Sciatic nerve (tissue), 2 donors: Measurements from ENCODE around the gene PCDHA7. TPM values are rescaled to one million over a fixed set of nuclear protein-coding genes. Genes with fewer than 3 reads are reported as not detected.
"Not testable (repeated sequence)": the region's sequence is repeated elsewhere in the genome, so short reads cannot be mapped to it uniquely, and the experiment has no call there.

ENCODE experiments used
- ATAC-seq: fragments of 200-7000 bp; cut with Tn5 transposase; one replicate; pipeline ENCODE4 v1.9.1; 2020; ENCODE audit warnings: mild to moderate bottlenecking, moderate library complexity
- DNase-seq: peaks from one replicate; pipeline ENCODE4 v3.0.0-alpha.2; 2020; ENCODE audit warnings: low spot score
- intact Hi-C: fragments of 100-400 bp; cut with DNase I; formaldehyde crosslinking; loops from one replicate; pipeline ENCODE4 v1.14.2; 2022
- total RNA-seq: library from RNA; stranded (reverse); fragmentation: NEBNext Ultra II Directional; extraction: Animal tissue kit (Norgen Biotek cat#: 25700); gene quantifications from one replicate; pipeline ENCODE4 v1.2.1, GENCODE V29; 2021
- donor health status: DM: no; HTN: no; CAD: no.
- donor health status: DM: no; HTN: no; CAD: no.

The PCDHA7 gene, protein sequence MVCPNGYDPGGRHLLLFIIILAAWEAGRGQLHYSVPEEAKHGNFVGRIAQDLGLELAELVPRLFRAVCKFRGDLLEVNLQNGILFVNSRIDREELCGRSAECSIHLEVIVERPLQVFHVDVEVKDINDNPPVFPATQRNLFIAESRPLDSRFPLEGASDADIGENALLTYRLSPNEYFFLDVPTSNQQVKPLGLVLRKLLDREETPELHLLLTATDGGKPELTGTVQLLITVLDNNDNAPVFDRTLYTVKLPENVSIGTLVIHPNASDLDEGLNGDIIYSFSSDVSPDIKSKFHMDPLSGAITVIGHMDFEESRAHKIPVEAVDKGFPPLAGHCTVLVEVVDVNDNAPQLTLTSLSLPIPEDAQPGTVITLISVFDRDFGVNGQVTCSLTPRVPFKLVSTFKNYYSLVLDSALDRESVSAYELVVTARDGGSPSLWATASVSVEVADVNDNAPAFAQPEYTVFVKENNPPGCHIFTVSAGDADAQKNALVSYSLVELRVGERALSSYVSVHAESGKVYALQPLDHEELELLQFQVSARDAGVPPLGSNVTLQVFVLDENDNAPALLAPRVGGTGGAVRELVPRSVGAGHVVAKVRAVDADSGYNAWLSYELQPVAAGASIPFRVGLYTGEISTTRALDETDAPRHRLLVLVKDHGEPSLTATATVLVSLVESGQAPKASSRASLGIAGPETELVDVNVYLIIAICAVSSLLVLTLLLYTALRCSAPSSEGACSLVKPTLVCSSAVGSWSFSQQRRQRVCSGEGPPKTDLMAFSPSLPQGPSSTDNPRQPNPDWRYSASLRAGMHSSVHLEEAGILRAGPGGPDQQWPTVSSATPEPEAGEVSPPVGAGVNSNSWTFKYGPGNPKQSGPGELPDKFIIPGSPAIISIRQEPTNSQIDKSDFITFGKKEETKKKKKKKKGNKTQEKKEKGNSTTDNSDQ
- total RNA-seq = 0.45 TPM

DNA sequence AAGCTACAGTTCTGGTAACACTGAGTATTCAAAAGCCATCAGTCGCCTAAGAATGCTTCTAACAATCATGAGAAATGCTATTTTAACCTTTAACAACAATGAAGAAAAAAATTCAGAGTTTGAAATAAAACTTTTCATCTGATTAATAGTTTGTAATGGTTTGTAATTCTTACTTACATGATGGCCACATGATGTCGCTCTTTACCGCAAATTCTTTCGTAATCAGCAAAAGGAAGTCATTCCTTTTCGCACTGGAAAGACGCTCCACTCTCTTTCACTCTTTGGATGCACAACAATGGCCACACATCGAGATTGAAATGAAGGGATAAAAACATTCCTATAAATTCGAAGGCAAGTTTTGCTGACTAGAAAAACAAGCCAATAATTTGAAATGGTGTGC, at the start of gene PCDHA7:
PCDHA7 (plus strand) TSS at position 277 of the 400 bp plus-strand sequence; CDS start at position 392, 115 bp downstream.
- no peak for ATAC-seq
- DNase-seq = no peak
- intact Hi-C loops = no loop called here

DNA sequence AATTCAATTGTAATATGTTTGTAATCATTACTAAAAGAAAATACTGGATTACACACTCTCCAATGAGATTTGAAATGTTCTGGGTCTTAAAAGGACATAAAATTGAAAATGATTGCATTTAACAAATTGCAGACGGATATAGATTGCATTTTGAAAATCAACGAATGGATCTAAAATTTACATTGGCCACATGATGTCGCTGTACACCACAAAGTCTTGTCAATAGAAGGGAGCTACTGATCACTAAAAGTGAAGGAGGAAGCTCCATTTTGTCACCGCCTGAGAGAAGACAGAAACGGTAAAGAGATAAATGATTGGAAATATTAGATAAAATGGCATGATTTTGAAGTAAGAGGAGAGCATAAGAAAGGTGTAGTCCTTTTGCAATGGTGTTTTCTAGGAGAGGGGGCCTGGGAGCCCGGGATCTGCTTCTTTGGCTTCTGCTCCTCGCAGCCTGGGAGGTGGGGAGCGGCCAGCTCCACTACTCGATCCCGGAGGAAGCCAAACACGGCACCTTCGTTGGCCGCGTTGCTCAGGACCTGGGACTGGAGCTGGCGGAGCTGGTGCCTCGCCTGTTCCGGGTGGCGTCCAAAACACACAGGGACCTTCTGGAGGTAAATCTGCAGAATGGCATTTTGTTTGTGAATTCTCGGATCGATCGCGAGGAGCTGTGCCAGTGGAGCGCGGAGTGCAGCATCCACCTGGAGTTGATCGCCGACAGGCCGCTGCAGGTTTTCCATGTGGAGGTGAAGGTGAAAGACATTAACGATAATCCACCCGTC, 48.0 kb upstream of the PCDHA7 start, which contains the start of gene PCDHA1:
PCDHA1 (plus strand) TSS at position 236 of the 782 bp plus-strand sequence.
- intact Hi-C loops = no loop called here
- DNase-seq = no peak
- ATAC-seq = no peak

DNA sequence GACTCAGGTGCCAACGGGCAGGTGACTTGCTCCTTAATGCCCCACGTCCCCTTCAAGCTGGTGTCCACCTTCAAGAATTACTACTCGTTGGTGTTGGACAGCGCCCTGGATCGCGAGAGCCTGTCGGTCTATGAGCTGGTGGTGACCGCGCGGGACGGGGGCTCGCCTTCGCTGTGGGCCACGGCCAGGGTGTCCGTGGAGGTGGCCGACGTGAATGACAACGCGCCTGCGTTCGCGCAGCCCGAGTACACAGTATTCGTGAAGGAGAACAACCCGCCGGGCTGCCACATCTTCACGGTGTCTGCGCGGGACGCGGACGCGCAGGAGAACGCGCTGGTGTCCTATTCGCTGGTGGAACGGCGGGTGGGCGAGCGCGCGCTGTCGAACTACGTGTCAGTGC, 46.6 kb upstream of the PCDHA7 start:
- intact Hi-C loops, ATAC-seq, DNase-seq: not testable (repeated sequence)

DNA sequence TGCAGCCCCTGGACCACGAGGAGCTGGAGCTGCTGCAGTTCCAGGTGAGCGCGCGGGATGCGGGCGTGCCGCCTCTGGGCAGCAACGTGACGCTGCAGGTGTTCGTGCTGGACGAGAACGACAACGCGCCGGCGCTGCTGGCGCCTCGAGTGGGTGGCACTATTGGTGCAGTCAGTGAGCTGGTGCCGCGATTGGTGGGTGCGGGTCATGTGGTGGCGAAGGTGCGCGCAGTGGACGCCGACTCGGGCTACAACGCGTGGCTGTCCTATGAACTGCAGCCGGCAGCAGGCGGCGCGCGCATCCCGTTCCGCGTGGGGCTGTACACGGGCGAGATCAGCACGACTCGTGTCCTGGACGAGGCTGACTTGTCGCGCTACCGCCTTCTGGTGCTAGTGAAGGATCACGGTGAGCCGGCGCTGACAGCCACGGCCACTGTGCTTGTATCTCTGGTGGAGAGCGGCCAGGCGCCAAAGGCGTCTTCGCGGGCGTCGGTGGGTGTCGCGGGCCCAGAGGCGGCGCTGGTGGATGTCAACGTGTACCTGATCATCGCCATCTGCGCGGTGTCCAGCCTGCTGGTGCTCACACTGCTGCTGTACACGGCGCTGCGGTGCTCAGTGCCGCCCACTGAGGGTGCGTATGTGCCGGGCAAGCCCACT, 46.1 kb upstream of the PCDHA7 start:
- DNase-seq, intact Hi-C loops, ATAC-seq: not testable (repeated sequence)

DNA sequence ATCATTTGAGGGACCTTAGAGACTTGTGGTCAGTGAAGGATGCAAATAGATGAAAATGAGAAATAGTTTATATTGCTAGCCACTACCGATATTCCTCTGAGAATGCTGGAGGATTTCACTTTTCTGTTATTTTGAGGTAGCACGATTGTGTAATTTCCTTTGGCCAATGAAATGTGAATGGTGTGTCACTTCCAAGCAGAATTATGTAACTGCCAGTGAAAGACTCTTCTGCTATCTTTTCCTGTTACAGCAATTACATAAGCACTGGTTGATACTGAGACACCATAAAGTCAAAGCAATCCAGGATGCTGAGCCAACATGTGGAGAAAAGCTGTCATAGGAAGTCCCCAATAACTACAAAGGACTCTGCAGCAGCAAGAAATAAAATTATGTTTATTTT, 43.0 kb upstream of the PCDHA7 start:
- ATAC-seq (no peak), DNase-seq (no peak)
- intact Hi-C loops = no loop called here

DNA sequence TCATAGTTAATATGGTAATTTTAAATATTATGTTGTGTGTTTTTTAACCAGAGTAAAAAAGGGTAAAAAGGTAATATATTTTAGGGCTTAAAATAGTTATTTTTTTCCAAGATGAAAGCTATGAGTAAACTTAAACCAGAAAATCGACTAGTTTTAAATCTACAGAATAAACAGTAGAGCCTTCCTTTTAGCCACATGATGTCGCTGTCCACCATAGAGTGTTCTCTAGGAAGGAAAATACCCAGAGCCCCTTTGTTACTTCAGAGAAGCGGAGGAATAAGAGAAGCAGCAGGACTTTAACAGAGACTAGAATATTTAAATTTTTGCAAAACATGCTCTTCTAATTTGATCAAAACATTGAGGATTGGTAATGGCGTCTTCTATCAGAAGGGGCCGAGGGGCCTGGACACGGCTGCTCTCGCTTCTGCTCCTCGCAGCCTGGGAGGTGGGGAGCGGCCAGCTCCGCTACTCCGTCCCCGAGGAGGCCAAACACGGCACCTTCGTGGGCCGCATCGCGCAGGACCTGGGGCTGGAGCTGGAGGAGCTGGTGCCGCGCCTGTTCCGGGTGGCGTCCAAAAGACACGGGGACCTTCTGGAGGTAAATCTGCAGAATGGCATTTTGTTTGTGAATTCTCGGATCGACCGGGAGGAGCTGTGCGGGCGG, 39.3 kb upstream of the PCDHA7 start, which contains the start of gene PCDHA2:
PCDHA2 (plus strand) TSS at position 258 of the 664 bp plus-strand sequence.
- no peak for DNase-seq
- intact Hi-C loops = no loop called here
- ATAC-seq = no peak

DNA sequence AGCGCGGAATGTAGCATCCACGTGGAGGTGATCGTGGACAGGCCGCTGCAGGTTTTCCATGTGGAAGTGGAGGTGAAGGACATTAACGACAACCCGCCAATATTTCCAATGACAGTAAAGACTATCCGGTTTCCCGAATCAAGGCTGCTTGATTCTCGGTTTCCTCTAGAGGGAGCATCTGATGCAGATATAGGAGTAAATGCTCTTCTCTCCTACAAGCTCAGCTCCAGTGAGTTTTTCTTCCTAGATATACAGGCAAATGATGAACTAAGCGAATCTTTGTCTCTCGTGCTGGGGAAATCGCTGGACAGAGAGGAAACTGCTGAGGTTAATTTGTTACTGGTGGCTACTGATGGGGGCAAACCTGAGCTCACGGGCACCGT, 38.8 kb upstream of the PCDHA7 start:
- ATAC-seq (no peak), DNase-seq (no peak)
- intact Hi-C loops = no loop called here

DNA sequence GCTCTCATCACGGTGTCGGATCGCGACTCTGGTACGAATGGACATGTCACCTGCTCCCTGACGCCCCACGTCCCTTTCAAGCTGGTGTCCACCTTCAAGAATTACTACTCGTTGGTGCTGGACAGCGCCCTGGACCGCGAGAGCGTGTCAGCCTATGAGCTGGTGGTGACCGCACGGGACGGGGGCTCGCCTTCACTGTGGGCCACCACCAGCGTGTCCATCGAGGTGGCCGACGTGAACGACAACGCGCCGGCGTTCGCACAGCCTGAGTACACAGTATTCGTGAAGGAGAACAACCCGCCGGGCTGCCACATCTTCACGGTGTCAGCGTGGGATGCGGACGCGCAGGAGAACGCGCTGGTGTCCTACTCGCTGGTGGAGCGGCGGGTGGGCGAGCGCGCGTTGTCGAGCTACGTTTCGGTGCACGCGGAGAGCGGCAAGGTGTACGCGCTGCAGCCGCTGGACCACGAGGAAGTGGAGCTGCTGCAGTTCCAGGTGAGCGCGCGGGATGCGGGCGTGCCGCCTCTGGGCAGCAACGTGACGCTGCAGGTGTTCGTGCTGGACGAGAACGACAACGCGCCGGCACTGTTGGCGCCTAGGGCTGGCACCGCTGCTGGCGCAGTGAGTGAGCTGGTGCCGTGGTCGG, 37.9 kb upstream of the PCDHA7 start:
- intact Hi-C loops, DNase-seq, ATAC-seq: not testable (repeated sequence)

DNA sequence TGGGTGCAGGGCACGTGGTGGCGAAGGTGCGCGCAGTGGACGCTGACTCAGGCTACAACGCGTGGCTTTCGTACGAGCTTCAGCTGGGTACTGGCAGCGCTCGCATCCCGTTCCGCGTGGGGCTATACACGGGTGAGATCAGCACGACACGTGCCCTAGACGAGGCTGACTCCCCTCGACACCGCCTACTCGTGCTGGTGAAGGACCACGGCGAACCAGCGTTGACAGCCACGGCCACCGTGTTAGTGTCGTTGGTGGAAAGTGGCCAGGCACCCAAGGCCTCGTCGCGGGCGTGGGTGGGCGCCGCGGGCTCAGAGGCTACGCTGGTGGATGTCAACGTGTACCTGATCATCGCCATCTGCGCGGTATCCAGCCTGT, 37.4 kb upstream of the PCDHA7 start:
- intact Hi-C loops = no loop called here
- DNase-seq = no peak
- no peak for ATAC-seq

DNA sequence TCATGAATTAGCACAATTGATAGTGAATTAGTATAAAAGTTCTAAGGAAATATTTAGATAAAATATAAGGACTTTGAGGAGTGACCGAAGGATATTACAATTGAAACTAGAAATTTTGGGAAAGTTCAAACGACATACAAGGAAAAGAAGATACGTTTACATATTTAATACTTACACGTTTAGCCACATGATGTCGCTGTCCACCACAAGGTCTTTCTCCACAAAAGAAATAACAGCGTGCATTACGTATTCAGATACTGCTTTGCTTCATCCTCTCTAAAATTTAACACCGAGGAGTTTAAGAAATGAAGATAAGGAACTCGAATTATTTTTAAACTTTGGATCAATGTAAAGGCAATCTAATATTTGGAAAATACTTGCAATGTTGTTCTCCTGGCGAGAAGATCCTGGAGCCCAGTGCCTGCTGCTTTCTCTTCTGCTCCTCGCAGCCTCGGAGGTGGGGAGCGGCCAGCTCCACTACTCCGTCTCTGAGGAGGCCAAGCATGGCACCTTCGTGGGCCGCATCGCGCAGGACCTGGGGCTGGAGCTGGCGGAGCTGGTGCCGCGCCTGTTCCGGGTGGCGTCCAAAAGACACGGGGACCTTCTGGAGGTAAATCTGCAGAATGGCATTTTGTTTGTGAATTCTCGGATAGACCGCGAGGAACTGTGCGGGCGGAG, 33.1 kb upstream of the PCDHA7 start, which contains the start of gene PCDHA3:
PCDHA3 (plus strand) TSS at position 242 of the 678 bp plus-strand sequence.
- DNase-seq (no peak), ATAC-seq (no peak)
- intact Hi-C loops = no loop called here

DNA sequence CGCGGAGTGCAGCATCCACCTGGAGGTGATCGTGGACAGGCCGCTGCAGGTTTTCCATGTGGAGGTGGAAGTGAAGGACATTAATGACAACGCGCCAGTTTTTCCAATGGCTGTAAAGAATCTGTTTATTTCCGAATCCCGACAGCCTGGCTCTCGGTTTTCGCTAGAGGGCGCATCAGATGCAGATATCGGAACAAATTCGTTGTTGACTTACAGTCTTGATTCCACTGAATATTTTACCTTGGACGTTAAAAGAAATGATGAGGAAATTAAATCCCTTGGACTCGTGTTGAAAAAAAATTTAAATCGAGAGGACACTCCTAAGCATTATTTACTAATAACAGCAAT, 32.6 kb upstream of the PCDHA7 start:
- intact Hi-C loops = no loop called here
- no peak for ATAC-seq

DNA sequence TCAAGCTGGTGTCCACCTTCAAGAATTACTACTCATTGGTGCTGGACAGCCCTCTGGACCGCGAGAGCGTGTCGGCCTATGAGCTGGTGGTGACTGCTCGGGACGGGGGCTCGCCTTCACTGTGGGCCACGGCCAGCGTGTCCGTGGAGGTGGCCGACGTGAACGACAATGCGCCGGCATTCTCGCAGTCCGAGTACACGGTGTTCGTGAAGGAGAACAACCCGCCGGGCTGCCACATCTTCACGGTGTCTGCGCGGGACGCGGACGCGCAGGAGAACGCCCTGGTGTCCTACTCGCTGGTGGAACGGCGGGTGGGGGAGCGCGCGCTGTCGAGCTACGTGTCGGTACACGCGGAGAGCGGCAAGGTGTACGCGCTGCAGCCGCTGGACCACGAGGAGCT, 31.7 kb upstream of the PCDHA7 start:
- intact Hi-C loops, ATAC-seq, DNase-seq: not testable (repeated sequence)

More for the DNA sequence above, 32.6 kb upstream of the PCDHA7 start:
- no peak for DNase-seq

DNA sequence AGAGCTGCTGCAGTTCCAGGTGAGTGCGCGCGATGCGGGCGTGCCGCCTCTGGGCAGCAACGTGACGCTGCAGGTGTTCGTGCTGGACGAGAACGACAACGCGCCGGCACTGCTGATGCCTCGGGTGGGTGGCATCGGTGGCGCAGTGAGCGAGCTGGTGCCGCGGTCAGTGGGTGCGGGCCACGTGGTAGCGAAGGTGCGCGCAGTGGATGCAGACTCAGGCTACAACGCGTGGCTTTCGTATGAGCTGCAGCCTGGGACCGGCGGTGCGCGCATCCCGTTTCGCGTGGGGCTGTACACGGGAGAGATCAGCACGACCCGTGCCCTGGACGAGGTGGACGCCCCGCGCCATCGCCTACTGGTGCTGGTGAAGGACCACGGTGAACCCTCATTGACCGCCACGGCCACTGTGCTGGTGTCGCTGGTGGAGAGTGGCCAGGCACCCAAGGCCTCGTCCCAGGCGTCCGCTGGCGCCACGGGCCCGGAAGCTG, 31.2 kb upstream of the PCDHA7 start:
- no peak for ATAC-seq
- DNase-seq = no peak
- intact Hi-C loops = no loop called here

DNA sequence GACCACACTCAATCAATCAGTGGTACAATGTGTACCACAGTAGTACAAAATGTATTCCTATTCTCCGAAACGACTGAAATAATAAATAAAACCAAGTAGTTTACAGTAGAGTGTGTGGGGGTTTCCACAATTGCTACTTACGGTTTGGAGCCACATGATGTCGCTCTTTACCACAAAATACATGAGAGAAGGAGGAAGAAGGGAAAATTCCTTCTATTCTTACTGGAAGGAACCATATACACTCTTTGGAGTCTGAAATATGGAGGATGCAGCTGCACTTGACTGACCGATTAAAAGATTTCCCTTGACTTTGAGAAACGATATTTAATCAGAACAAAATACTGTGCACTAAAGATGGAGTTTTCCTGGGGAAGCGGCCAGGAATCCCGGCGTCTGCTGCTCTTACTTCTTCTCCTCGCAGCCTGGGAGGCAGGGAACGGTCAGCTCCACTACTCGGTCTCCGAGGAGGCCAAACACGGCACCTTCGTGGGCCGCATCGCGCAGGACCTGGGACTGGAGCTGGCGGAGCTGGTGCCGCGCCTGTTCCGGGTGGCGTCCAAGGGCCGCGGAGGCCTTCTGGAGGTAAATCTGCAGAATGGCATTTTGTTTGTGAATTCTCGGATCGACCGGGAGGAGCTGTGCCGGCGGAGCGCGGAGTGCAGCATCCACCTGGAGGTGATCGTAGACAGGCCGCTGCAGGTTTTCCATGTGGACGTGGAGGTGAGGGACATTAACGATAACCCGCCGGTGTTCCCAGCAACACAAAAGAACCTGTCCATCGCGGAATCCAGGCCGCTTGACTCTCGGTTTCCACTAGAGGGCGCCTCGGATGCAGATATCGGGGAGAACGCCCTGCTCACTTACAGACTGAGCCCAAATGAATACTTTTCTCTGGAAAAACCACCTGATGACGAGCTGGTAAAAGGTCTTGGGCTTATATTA, 27.0 kb upstream of the PCDHA7 start, which contains the start of gene PCDHA4:
PCDHA4 (plus strand) TSS at position 235 of the 942 bp plus-strand sequence.
- intact Hi-C loops = no loop called here
- peak; percentile 45 for ATAC-seq
- DNase-seq = peak; percentile 66

DNA sequence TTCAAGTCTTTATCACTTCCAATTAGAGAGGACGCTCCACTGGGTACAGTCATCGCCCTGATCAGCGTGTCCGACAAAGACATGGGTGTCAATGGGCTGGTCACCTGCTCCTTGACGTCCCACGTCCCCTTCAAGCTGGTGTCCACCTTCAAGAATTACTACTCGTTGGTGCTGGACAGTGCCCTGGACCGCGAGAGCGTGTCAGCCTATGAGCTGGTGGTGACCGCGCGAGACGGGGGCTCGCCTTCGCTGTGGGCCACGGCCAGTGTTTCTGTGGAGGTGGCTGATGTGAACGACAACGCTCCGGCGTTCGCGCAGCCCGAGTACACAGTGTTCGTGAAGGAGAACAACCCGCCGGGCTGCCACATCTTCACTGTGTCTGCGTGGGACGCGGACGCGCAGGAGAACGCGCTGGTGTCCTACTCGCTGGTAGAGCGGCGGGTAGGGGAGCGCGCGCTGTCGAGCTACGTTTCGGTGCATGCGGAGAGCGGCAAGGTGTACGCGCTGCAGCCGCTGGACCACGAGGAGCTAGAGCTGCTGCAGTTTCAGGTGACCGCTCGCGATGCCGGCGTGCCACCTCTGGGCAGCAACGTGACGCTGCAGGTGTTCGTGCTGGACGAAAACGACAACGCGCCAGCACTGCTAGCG, 25.7 kb upstream of the PCDHA7 start:
- ATAC-seq, intact Hi-C loops, DNase-seq: not testable (repeated sequence)
